Stimulated activated CD4-positive, alpha-beta T cell treated with anti-CD3 and anti-CD28 coated beads, TNF-alpha, amount 100 ng/mL, for 48 hours (primary cell): ENCODE data around the gene CXCL12.

ENCODE experiments used
- DNase-seq, 3 donors: peaks; one replicate each; pipeline ENCODE4 v3.0.0-alpha.2; 2020; ENCODE audit warnings: low read depth in 3 of 3

The CXCL12 gene

GRCh38 chr10:44335330-44336021, 49.4 kb downstream of the CXCL12 start:
- no peak for DNase-seq

GRCh38 chr10:44334621-44335184, 50.2 kb downstream of the CXCL12 start:
- DNase-seq: no peak

- DNase-seq: no peak
These were observed 50.8 kb downstream of the CXCL12 start for GRCh38 chr10:44334091-44334490.

GRCh38 chr10:44333511-44333910, 51.4 kb downstream of the CXCL12 start:
- DNase-seq: no peak

- DNase-seq: no peak
These were observed 52.4 kb downstream of the CXCL12 start for GRCh38 chr10:44332465-44332864.

- no peak for DNase-seq
These were observed 54.5 kb downstream of the CXCL12 start for GRCh38 chr10:44330431-44330830.

- DNase-seq: no peak
These were observed 57.4 kb downstream of the CXCL12 start for GRCh38 chr10:44327461-44327860.
